ENCODE results near the gene SCART1.
"Not testable (repeated sequence)": the region's sequence is repeated elsewhere in the genome, so short reads cannot be mapped to it uniquely, and the experiment has no call there.

The SCART1 gene

GRCh38 chr10:133440633-133441285, 13.0 kb upstream of the SCART1 start:
- no peak for TF ChIP-seq CTCF (IDR thresholded peaks at IDR 0.05; ENCODE audit: insufficient read depth, low read depth, low read length, missing control alignments)
- DNase-seq (ENCODE audit: low read depth), result no peak
- no peak overlapping the region for H3K4me3 ChIP-seq (ENCODE audit: low read length)

DNA sequence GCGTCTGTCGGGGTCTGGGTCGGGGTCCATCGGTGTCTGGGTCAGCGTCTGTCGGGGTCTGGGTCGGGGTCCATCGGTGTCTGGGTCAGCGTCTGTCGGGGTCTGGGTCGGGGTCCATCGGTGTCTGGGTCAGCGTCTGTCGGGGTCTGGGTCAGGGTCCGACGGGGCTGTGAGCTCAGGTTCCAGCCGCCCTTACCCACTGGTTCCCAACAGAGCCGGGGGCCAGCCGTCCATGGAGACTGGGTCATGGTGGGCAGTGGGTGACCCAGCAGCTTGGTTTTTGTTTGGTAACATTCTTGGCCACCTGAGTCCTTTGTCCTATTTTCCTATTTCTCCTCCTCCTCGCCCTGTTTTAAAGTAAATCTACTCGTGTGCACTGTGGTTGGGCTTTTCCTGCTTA, 12.4 kb upstream of the SCART1 start:
- H3K4me3 ChIP-seq (ENCODE audit: low read length); DNase-seq (ENCODE audit: low read depth): not testable (repeated sequence)

DNA sequence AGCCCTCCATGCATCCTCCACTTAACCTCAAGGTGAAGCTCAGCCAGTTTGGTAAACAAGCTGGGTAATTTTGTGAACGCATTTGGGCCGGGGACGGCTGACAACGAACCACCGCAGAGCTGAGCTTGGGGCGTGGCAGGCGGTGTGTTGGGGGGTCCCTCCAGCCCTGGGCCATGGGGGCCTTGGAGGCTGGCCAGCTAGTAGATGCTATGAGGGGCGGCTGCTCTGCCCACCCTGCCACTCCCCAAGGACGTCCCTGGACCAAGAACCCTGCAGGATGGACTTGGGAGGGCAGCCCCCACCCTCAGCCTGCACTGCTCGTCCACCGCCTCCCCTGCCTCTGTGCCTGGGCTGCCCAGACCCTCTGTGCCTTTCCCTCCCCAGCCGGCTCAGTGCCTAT, 12.0 kb upstream of the SCART1 start:
- H3K4me3 ChIP-seq (ENCODE audit: low read length), result no peak overlapping the region
- DNase-seq (ENCODE audit: low read depth), result no peak
- TF ChIP-seq CTCF (IDR thresholded peaks at IDR 0.05; ENCODE audit: insufficient read depth, low read depth, low read length, missing control alignments), result no peak

DNA sequence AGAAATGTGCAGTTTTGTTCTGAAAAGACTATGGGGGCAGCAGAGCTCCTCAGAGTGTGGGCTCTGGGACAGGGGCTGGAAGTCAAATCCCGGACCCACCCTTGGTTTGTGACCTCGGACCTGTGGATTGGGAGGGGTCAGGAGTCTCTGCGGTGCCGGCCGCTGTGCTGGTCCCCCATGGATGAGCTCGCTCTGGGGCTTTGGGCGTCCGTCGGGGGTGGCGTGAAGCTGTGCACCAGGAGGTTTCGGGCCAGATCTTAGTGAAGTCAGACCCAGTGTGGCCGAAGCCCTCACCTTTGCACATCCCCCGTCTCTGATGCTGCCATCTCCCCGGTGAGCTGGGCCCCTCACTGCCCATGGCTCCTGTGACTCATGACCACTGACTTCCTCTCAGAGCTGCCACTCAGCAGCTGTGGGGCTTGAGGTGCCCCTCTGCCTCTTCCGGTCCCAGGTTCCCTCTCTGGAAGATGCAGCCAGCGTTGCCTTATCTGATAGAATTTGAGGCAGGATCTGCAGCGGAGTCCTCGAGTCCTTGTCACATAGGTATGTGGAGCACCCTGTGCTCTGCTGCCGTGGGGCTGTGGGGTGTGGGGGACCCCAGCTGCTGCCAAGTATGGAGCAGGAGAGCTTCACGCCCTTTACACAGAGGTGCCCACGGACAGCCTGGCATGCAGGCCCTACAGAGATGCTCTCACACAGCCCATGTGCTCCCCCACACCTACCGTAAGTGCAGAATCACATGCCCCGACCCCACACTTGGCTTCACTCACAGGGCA, 11.4 kb upstream of the SCART1 start:
- no peak for DNase-seq (ENCODE audit: low read depth)
- no peak overlapping the region for H3K4me3 ChIP-seq (ENCODE audit: low read length)
- no peak for TF ChIP-seq CTCF (IDR thresholded peaks at IDR 0.05; ENCODE audit: insufficient read depth, low read depth, low read length, missing control alignments)

DNA sequence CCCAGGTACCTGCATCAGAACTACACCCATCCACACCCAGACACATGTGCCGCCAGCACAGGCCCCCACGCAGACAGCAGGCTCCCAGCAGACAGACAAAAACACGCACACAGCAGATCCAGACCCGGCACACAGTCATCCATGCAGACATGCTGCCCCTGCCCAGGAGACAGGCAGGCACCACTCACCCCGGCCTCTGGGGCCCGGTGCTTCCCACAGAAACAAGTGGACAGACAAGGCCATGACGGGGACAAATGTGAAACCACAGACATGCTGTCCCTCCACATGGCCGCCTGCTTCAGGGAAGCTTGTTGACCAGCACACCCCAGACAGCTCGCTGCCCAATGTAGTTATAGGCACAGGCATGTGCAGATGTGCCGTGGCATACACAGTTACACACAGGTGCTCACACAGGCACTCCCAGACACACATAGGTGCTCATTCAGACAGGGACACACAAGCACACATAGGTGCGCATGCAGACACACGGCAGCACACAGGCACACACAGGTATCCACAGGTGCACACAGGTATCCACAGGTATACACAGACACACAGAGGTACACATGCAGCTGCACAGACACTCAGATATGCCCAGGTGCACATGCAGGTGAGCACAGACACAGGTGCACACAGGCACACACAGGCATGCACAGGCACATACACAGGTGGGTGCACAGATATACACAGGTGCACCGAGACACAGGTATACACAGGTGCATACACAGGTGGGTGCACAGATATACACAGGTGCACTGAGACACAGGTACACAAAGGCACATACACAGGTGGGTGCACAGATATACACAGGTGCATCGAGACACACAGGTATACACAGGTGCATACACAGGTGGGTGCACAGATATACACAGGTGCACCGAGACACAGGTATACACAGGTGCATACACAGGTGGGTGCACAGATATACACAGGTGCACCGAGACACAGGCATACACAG, 10.5 kb upstream of the SCART1 start:
- DNase-seq (ENCODE audit: low read depth), result no peak
- TF ChIP-seq CTCF (IDR thresholded peaks at IDR 0.05; ENCODE audit: insufficient read depth, low read depth, low read length, missing control alignments), result no peak
- H3K4me3 ChIP-seq (ENCODE audit: low read length), result no peak overlapping the region

DNA sequence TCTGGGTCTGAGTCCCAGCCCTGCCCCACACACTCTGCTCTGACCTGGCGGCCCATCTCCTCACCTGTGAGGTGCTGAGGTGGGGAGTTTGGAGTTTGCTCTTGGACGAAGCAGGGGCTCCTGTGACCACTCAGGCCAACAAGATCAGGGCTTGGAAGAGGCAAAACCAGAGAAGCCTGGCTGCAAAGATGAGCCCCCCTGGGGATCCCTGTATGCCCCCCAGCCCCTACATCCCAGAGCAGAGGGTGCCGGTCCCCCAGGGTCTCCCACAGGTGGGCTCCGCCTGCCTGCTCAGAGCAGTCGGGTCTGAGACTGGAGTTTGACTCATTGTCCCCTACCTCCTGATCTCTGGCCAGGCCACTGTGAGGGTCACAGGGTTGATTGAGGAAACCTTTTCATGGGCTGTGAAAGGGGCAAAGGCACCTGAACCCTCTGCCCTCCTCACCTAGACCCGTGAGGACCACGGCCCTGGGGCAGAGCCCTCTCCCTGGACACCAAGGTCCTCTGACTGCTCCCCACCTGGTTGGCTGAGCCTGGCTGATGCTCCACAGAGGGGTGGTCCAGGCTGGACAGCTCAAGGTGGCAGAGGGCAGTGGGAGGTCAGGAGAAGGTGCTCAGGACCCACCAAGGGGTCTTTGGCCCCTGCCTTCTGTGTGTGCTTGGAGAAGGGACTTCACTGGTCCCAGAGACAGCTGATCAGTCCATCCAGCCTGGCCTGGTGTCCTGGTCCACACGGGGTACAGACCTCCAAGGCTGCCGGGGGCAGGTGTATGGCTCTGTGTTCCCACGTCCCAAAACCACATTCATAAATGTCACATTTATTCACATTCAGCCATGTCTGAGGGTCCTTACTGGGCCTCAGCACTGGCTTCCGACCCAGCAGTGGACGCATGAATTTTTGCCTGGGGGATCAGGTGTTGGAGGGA, 9.1 kb upstream of the SCART1 start:
- no peak for DNase-seq (ENCODE audit: low read depth)
- H3K4me3 ChIP-seq (ENCODE audit: low read length), result no peak overlapping the region
- no peak for TF ChIP-seq CTCF (IDR thresholded peaks at IDR 0.05; ENCODE audit: insufficient read depth, low read depth, low read length, missing control alignments)

All from epithelial cell of esophagus (primary cell).